ENCODE data around the gene ALG8.
"Not testable (repeated sequence)": the region's sequence is repeated elsewhere in the genome, so short reads cannot be mapped to it uniquely, and the experiment has no call there.

ALG8 gene

GRCh38 chr11:78067704-78068103 is 71.7 kb downstream of the ALG8 start:
- DNase-seq, result no peak

- no peak for DNase-seq
Observed at GRCh38 chr11:78066471-78066870, 73.0 kb downstream of the ALG8 start.

- no peak for DNase-seq
Observed at GRCh38 chr11:78065203-78065602, 74.2 kb downstream of the ALG8 start.

- no peak for DNase-seq
Observed at GRCh38 chr11:78063440-78064181, 75.8 kb downstream of the ALG8 start, which contains the start of gene THRSP. TSS of gene THRSP (plus strand) at chr11:78063861. CDS start at chr11:78063882, 21 bp downstream.

- no peak for DNase-seq
Observed at GRCh38 chr11:78062671-78063070, 76.8 kb downstream of the ALG8 start.

- DNase-seq, result no peak
Observed at GRCh38 chr11:78061921-78062311, 77.5 kb downstream of the ALG8 start.

GRCh38 chr11:78061088-78061920 is 78.1 kb downstream of the ALG8 start:
- DNase-seq, result no peak

- no peak for DNase-seq
Observed at GRCh38 chr11:78060533-78060932, 78.9 kb downstream of the ALG8 start.

- DNase-seq, result not testable (repeated sequence)
Observed at GRCh38 chr11:78059749-78060328, 79.6 kb downstream of the ALG8 start.

GRCh38 chr11:78057462-78058055 is 81.9 kb downstream of the ALG8 start:
- DNase-seq, result no peak

GRCh38 chr11:78056093-78056492 is 83.3 kb downstream of the ALG8 start:
- DNase-seq, result no peak

GRCh38 chr11:78054971-78055370 is 84.5 kb downstream of the ALG8 start:
- DNase-seq, result no peak

- no peak for DNase-seq
Observed at GRCh38 chr11:78050964-78051831, 88.2 kb downstream of the ALG8 start.

Data from stimulated activated CD4-positive, alpha-beta T cell treated with anti-CD3 and anti-CD28 coated beads, Interleukin-2, amount 100 ng/mL, for 24 hours (primary cell).